Measurements from ENCODE around the gene TMED4.

TMED4 gene

GRCh38 chr7:44537442-44537841 is 44.6 kb downstream of the TMED4 start:
- in situ Hi-C loops (cut with MboI; ENCODE audit: low sequenced_read_pairs, unreplicated experiment) = no loop called here
- DNase-seq (ENCODE audit: low spot score) = peak; percentile 13
- TF ChIP-seq CTCF (IDR thresholded peaks at IDR 0.05; ENCODE audit: borderline replicate concordance, control extremely low read depth, extremely low read depth, insufficient read depth, missing control alignments) = no peak

- in situ Hi-C loops (cut with MboI; ENCODE audit: low sequenced_read_pairs, unreplicated experiment) = no loop called here
- no peak for TF ChIP-seq CTCF (IDR thresholded peaks at IDR 0.05; ENCODE audit: borderline replicate concordance, control extremely low read depth, extremely low read depth, insufficient read depth, missing control alignments)
Observed at GRCh38 chr7:44536090-44536489, 45.9 kb downstream of the TMED4 start.

GRCh38 chr7:44535348-44536064 is 46.5 kb downstream of the TMED4 start:
- in situ Hi-C loops (cut with MboI; ENCODE audit: low sequenced_read_pairs, unreplicated experiment) = no loop called here
- TF ChIP-seq CTCF (IDR thresholded peaks at IDR 0.05; ENCODE audit: borderline replicate concordance, control extremely low read depth, extremely low read depth, insufficient read depth, missing control alignments) = no peak
- DNase-seq (ENCODE audit: low spot score) = peak; percentile 18

More at GRCh38 chr7:44536090-44536489, 45.9 kb downstream of the TMED4 start:
- DNase-seq (ENCODE audit: low spot score) = no peak

- TF ChIP-seq CTCF (IDR thresholded peaks at IDR 0.05; ENCODE audit: borderline replicate concordance, control extremely low read depth, extremely low read depth, insufficient read depth, missing control alignments) = peak; percentile 46
- in situ Hi-C loops (cut with MboI; ENCODE audit: low sequenced_read_pairs, unreplicated experiment) = no loop called here
- DNase-seq (ENCODE audit: low spot score) = peak; percentile 88
Observed at GRCh38 chr7:44534501-44534900, 47.5 kb downstream of the TMED4 start.

GRCh38 chr7:44534087-44534486 is 47.9 kb downstream of the TMED4 start:
- in situ Hi-C loops (cut with MboI; ENCODE audit: low sequenced_read_pairs, unreplicated experiment) = no loop called here
- peak; percentile 33 for DNase-seq (ENCODE audit: low spot score)

GRCh38 chr7:44533301-44534055 is 48.6 kb downstream of the TMED4 start:
- peak; percentile 21 for DNase-seq (ENCODE audit: low spot score)
- in situ Hi-C loops (cut with MboI; ENCODE audit: low sequenced_read_pairs, unreplicated experiment) = no loop called here

More at GRCh38 chr7:44534087-44534486, 47.9 kb downstream of the TMED4 start:
- no peak for TF ChIP-seq CTCF (IDR thresholded peaks at IDR 0.05; ENCODE audit: borderline replicate concordance, control extremely low read depth, extremely low read depth, insufficient read depth, missing control alignments)

More at GRCh38 chr7:44533301-44534055, 48.6 kb downstream of the TMED4 start:
- TF ChIP-seq CTCF (IDR thresholded peaks at IDR 0.05; ENCODE audit: borderline replicate concordance, control extremely low read depth, extremely low read depth, insufficient read depth, missing control alignments) = no peak
